Body of pancreas (tissue), 4 donors: ENCODE measurements around the gene CCSER2.
"Not testable (repeated sequence)": the region's sequence is repeated elsewhere in the genome, so short reads cannot be mapped to it uniquely, and the experiment has no call there.

Experiments used
- POLR2A ChIP-seq, 3 donors: fragments of 450-650 bp; IDR thresholded peaks; one replicate each; pipeline ENCODE4 v1.6.1; 2016; ENCODE audit warnings: antibody characterized with exemption in 3 of 3, mild to moderate bottlenecking in 2 of 3
- TF ChIP-seq, protein P1 (sequence below), 7 experiments: fragments of 450-650 bp in 4 of 7; fragments of 200-600 bp in 3 of 7; sonication (generic) in 3 of 7; IDR thresholded peaks; one replicate each; pipeline ENCODE4 v1.5.1; 2016 to 2019; ENCODE audit warnings: antibody characterized with exemption in 7 of 7

DNA sequence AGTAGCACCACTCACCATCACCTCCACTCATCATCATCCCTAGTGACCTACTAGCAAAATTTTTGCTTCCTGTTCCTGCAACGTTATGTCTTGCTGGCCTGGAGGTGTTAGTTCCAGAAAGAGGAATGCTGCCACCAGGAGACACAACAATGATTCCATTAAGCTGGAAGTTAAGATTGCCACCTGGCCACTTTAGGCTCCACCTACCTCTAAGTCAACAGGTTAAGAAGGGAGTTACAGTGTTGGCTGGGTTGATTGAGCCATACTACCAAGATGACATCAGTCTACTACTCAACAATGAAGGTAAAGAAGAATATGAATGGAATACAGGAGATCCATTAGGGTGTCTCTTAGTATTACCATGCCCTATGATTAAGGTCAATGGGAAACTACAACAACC is 4.8 kb upstream of the CCSER2 start:
- TF ChIP-seq, protein P1, sequence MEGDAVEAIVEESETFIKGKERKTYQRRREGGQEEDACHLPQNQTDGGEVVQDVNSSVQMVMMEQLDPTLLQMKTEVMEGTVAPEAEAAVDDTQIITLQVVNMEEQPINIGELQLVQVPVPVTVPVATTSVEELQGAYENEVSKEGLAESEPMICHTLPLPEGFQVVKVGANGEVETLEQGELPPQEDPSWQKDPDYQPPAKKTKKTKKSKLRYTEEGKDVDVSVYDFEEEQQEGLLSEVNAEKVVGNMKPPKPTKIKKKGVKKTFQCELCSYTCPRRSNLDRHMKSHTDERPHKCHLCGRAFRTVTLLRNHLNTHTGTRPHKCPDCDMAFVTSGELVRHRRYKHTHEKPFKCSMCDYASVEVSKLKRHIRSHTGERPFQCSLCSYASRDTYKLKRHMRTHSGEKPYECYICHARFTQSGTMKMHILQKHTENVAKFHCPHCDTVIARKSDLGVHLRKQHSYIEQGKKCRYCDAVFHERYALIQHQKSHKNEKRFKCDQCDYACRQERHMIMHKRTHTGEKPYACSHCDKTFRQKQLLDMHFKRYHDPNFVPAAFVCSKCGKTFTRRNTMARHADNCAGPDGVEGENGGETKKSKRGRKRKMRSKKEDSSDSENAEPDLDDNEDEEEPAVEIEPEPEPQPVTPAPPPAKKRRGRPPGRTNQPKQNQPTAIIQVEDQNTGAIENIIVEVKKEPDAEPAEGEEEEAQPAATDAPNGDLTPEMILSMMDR (IDR thresholded peaks at IDR 0.05), result not testable (repeated sequence)
- TF ChIP-seq POLR2A (IDR thresholded peaks at IDR 0.05), result not testable (repeated sequence)
